Breast epithelium (tissue), 4 donors: ENCODE data around the gene KCTD2. TPM values are rescaled to one million over a fixed set of nuclear protein-coding genes. Genes with fewer than 3 reads are reported as not detected.

Experiments
- DNase-seq, 2 donors: peaks; one replicate each; pipeline ENCODE4 v3.0.0-alpha.2; 2019; ENCODE audit warnings: low spot score in 2 of 2
- H3K27ac ChIP-seq, 2 donors: fragments of 200-600 bp; sonication (generic) in 1 of 2; one replicate each; pipeline ENCODE4 v1.5.1; 2016 to 2019; ENCODE audit warnings: mild to moderate bottlenecking in 1 of 2
- H3K27me3 ChIP-seq, 2 donors: fragments of 200-600 bp; sonication (generic) in 1 of 2; one replicate each; pipeline versions ENCODE4 v1.5.1 to v1.6.0; 2017 to 2019; ENCODE audit warnings: control low read depth in 1 of 2, mild to moderate bottlenecking in 1 of 2
- H3K36me3 ChIP-seq: fragments of 200-600 bp; one replicate; pipeline ENCODE4 v1.5.1; 2019
- H3K4me1 ChIP-seq, 2 donors: fragments of 200-600 bp; sonication (generic); one replicate each; pipeline ENCODE4 v1.5.1; 2016 to 2019; ENCODE audit warnings: control low read depth in 1 of 2
- H3K4me3 ChIP-seq, 3 donors: fragments of 200-600 bp; sonication (generic); 1 replicate in 2 of 3; 2 replicates in 1 of 3; pipeline ENCODE4 v1.5.1; 2016 to 2019; ENCODE audit warnings: mild to moderate bottlenecking in 3 of 3, moderate library complexity in 2 of 3
- H3K9me3 ChIP-seq, 2 donors: fragments of 200-600 bp; sonication (generic) in 1 of 2; one replicate each; pipeline ENCODE4 v1.5.1; 2016 to 2019; ENCODE audit warnings: control low read depth in 1 of 2
- CTCF ChIP-seq, 3 donors: fragments of 450-650 bp; IDR thresholded peaks; one replicate each; pipeline ENCODE4 v1.5.1; 2016 to 2017; ENCODE audit warnings: antibody characterized with exemption in 3 of 3, mild to moderate bottlenecking in 3 of 3, moderate library complexity in 3 of 3
- POLR2A ChIP-seq: fragments of 450-650 bp; IDR thresholded peaks from one replicate; pipeline ENCODE4 v1.6.1; 2016; ENCODE audit warnings: antibody characterized with exemption, mild to moderate bottlenecking, moderate library complexity
- POLR2AphosphoS5 ChIP-seq, 3 donors: sonication (generic); formaldehyde crosslinking; IDR thresholded peaks; one replicate each; pipeline ENCODE4 v1.6.1; 2017; ENCODE audit warnings: antibody characterized with exemption in 3 of 3
- intact Hi-C: fragments of 100-400 bp; cut with DNase I; formaldehyde crosslinking; loops from one replicate; pipeline ENCODE4 v1.15.1; 2023; ENCODE audit warnings: low total_unique reads
- total RNA-seq, 3 donors: library from RNA; depleted of rRNA; stranded (reverse); fragments of >200 nt; gene quantifications; one replicate each; pipeline ENCODE4 v1.1.0, GENCODE V29; 2016

Gene KCTD2
- total RNA-seq, 3 donors from 2014 or later, result 23.5 to 28.4 (median 24.6) TPM

GRCh38 chr17:75074532-75074931 lies 27.5 kb downstream of the KCTD2 start:
- H3K27ac ChIP-seq, result peak overlapping the region in 1 of 2 donors; percentile 68
- no peak for TF ChIP-seq CTCF (IDR thresholded peaks at IDR 0.05)
- no peak for TF ChIP-seq POLR2A
- no peak for TF ChIP-seq POLR2AphosphoS5 (IDR thresholded peaks at IDR 0.05)
- no peaks in the 10 kb centered on the region for H3K27me3 ChIP-seq
- no peak for DNase-seq
- peaks cover 0 to 17% of the 10 kb centered on the region in 2 donors for H3K4me1 ChIP-seq
- no peak overlapping the region for H3K4me3 ChIP-seq
- no peaks in the 10 kb centered on the region for H3K36me3 ChIP-seq
- H3K9me3 ChIP-seq, result no peaks in the 10 kb centered on the region
- intact Hi-C loops, result no loop called here

- peaks cover 0 to 17% of the 10 kb centered on the region in 2 donors for H3K4me1 ChIP-seq
- no peak for DNase-seq
- intact Hi-C loops, result no loop called here
- TF ChIP-seq CTCF (IDR thresholded peaks at IDR 0.05), result no peak
- TF ChIP-seq POLR2AphosphoS5 (IDR thresholded peaks at IDR 0.05), result no peak
- no peak for TF ChIP-seq POLR2A
- H3K4me3 ChIP-seq, result no peak overlapping the region
- H3K27me3 ChIP-seq, result no peaks in the 10 kb centered on the region
- no peak overlapping the region for H3K27ac ChIP-seq
- H3K36me3 ChIP-seq, result no peaks in the 10 kb centered on the region
- no peaks in the 10 kb centered on the region for H3K9me3 ChIP-seq
These were observed 28.7 kb downstream of the KCTD2 start for GRCh38 chr17:75075597-75076336.

GRCh38 chr17:75077072-75077495 lies 30.1 kb downstream of the KCTD2 start:
- peak overlapping the region in 1 of 2 donors; percentile 74 for H3K27ac ChIP-seq
- intact Hi-C loops, result no loop called here

GRCh38 chr17:75077496-75078283 lies 30.7 kb downstream of the KCTD2 start:
- peak overlapping the region; percentile 74 to 82 for H3K27ac ChIP-seq
- intact Hi-C loops, result no loop called here
- no peaks in the 10 kb centered on the region for H3K27me3 ChIP-seq
- H3K4me1 ChIP-seq, result peaks cover 0 to 17% of the 10 kb centered on the region in 2 donors
- H3K36me3 ChIP-seq, result no peaks in the 10 kb centered on the region
- H3K4me3 ChIP-seq, result peak overlapping the region; percentile 35 to 62 (median 35)
- no peaks in the 10 kb centered on the region for H3K9me3 ChIP-seq
- DNase-seq, result peak in 1 of 2 donors; percentile 67
- TF ChIP-seq CTCF (IDR thresholded peaks at IDR 0.05) (peak in 1 of 3 donors; percentile 6), POLR2A (no peak), POLR2AphosphoS5 (IDR thresholded peaks at IDR 0.05) (no peak)

More at GRCh38 chr17:75077072-75077495, 30.1 kb downstream of the KCTD2 start:
- Histone ChIP-seq H3K9me3 (no peaks in the 10 kb centered on the region), H3K36me3 (no peaks in the 10 kb centered on the region), H3K27me3 (no peaks in the 10 kb centered on the region), H3K4me1 (peaks cover 0 to 17% of the 10 kb centered on the region in 2 donors), H3K4me3 (peak overlapping the region; percentile 35 to 62 (median 35))
- TF ChIP-seq POLR2A (no peak), POLR2AphosphoS5 (IDR thresholded peaks at IDR 0.05) (no peak), CTCF (IDR thresholded peaks at IDR 0.05) (no peak)
- no peak for DNase-seq
